ENCODE data around the gene UBE2M.

DNA sequence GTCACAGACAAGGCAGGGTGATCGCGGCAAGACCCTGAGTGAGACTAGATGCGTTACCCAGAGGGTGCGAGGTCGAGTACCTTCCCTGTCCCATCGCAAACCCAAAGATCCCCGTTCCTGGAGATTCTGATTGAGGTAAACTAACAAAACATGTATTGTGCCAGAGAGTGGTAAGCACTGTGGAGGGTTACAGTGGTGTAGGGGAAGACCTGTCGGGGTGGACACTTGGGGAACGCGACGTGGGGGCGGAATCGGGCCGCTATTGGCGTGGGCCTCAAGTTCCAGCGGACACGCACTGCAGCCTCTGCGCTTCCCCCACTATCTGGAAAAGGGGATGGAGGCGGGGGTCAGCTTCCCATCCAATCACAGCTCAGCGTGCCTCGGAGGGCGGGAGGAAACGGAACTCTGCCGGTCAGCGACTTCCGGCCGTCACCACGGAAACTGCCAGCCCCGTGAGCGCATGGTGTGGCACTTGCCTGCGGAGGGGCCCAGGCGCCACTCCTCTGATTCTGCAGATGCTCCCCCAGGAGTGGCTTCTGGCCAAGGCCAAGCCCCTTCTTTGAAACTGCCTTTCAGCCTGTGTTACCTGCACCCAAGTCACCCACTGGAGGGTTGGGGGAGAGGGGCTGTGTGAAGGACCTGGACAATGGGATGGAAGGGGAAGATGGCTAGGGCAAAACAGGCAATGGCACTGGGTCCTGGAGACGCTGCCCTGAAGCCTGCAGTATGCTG is 1.0 kb upstream of the UBE2M start:
- TF ChIP-seq, protein P1, sequence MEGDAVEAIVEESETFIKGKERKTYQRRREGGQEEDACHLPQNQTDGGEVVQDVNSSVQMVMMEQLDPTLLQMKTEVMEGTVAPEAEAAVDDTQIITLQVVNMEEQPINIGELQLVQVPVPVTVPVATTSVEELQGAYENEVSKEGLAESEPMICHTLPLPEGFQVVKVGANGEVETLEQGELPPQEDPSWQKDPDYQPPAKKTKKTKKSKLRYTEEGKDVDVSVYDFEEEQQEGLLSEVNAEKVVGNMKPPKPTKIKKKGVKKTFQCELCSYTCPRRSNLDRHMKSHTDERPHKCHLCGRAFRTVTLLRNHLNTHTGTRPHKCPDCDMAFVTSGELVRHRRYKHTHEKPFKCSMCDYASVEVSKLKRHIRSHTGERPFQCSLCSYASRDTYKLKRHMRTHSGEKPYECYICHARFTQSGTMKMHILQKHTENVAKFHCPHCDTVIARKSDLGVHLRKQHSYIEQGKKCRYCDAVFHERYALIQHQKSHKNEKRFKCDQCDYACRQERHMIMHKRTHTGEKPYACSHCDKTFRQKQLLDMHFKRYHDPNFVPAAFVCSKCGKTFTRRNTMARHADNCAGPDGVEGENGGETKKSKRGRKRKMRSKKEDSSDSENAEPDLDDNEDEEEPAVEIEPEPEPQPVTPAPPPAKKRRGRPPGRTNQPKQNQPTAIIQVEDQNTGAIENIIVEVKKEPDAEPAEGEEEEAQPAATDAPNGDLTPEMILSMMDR (conservative IDR thresholded peaks at IDR 0.05; ENCODE audit: low read length): no peak
- no peak for TF ChIP-seq EZH2phosphoT487 (IDR thresholded peaks at IDR 0.05; ENCODE audit: borderline replicate concordance)

Data from Loucy (cell line).